Activated T-helper 17 cell treated with anti-CD3 and anti-CD28 coated beads, Interleukin-2, amount 50 U/mL, for 72 hours (primary cell): ENCODE data around the gene PRKACA. TPM values are rescaled to one million over a fixed set of nuclear protein-coding genes. Genes with fewer than 3 reads are reported as not detected.
A peak's percentile ranks its signal among the peaks of the same experiment; 100 is the strongest.

Experiments used
- ATAC-seq: fragments of 150-1000 bp; cut with Tn5 transposase; replicated peaks from 2 replicates; pipeline ENCODE4 v1.10.0; 2021; ENCODE audit warnings: mild to moderate bottlenecking, moderate library complexity
- H3K27ac Mint-ChIP-seq: one replicate; pipeline ENCODE4 v1.8.0; 2022; ENCODE audit warnings: mixed read lengths
- H3K27me3 Mint-ChIP-seq: one replicate; pipeline ENCODE4 v1.8.0; 2022; ENCODE audit warnings: mixed read lengths
- H3K36me3 Mint-ChIP-seq: one replicate; pipeline ENCODE4 v1.8.0; 2022; ENCODE audit warnings: low read depth, mild to moderate bottlenecking, mixed read lengths
- H3K4me1 Mint-ChIP-seq: one replicate; pipeline ENCODE4 v1.8.0; 2022; ENCODE audit warnings: mixed read lengths
- H3K4me3 Mint-ChIP-seq: one replicate; pipeline ENCODE4 v1.8.0; 2022; ENCODE audit warnings: mild to moderate bottlenecking, mixed read lengths
- H3K9me3 Mint-ChIP-seq: one replicate; pipeline ENCODE4 v1.8.0; 2022; ENCODE audit warnings: mixed read lengths
- total RNA-seq, 2 donors: library from RNA; stranded (reverse); gene quantifications; one replicate each; pipeline ENCODE4 v1.2.3, GENCODE V29; 2022

PRKACA gene
- total RNA-seq, 2 donors from 2014 or later = 43.1 to 69.5 TPM

- H3K9me3 Mint-ChIP-seq = no peaks in the 10 kb centered on the region
- H3K36me3 Mint-ChIP-seq = peaks cover 31% of the 10 kb centered on the region
- no peak overlapping the region for H3K27ac Mint-ChIP-seq
- H3K4me1 Mint-ChIP-seq = no peaks in the 10 kb centered on the region
- no peak overlapping the region for H3K4me3 Mint-ChIP-seq
- H3K27me3 Mint-ChIP-seq = no peaks in the 10 kb centered on the region
- no peak for ATAC-seq
Observed at GRCh38 chr19:14101003-14101545, 16.5 kb downstream of the PRKACA start.

GRCh38 chr19:14097532-14098151, 19.9 kb downstream of the PRKACA start:
- no peaks in the 10 kb centered on the region for H3K9me3 Mint-ChIP-seq
- no peak for ATAC-seq
- H3K4me3 Mint-ChIP-seq = no peak overlapping the region
- H3K4me1 Mint-ChIP-seq = peaks cover 4% of the 10 kb centered on the region
- H3K27ac Mint-ChIP-seq = no peak overlapping the region
- peaks cover 25% of the 10 kb centered on the region for H3K36me3 Mint-ChIP-seq
- no peaks in the 10 kb centered on the region for H3K27me3 Mint-ChIP-seq

- Mint-ChIP-seq H3K9me3 (no peaks in the 10 kb centered on the region), H3K4me1 (peaks cover 10% of the 10 kb centered on the region), H3K36me3 (peaks cover 27% of the 10 kb centered on the region), H3K27me3 (no peaks in the 10 kb centered on the region), H3K27ac (no peak overlapping the region), H3K4me3 (no peak overlapping the region)
- ATAC-seq = no peak
Observed at GRCh38 chr19:14096272-14096992, 21.1 kb downstream of the PRKACA start.

- no peaks in the 10 kb centered on the region for H3K9me3 Mint-ChIP-seq
- H3K4me1 Mint-ChIP-seq = peaks cover 11% of the 10 kb centered on the region
- no peak overlapping the region for H3K4me3 Mint-ChIP-seq
- no peaks in the 10 kb centered on the region for H3K27me3 Mint-ChIP-seq
- peaks cover 23% of the 10 kb centered on the region for H3K36me3 Mint-ChIP-seq
- no peak overlapping the region for H3K27ac Mint-ChIP-seq
- ATAC-seq = no peak
Observed at GRCh38 chr19:14094854-14095253, 22.7 kb downstream of the PRKACA start.

- no peaks in the 10 kb centered on the region for H3K9me3 Mint-ChIP-seq
- peaks cover 17% of the 10 kb centered on the region for H3K4me1 Mint-ChIP-seq
- no peaks in the 10 kb centered on the region for H3K27me3 Mint-ChIP-seq
- no peak overlapping the region for H3K27ac Mint-ChIP-seq
- H3K4me3 Mint-ChIP-seq = peak overlapping the region; percentile 27
- H3K36me3 Mint-ChIP-seq = peaks cover 35% of the 10 kb centered on the region
- no peak for ATAC-seq
Observed at GRCh38 chr19:14093117-14093823, 24.3 kb downstream of the PRKACA start.

GRCh38 chr19:14091813-14092462, 25.6 kb downstream of the PRKACA start:
- Mint-ChIP-seq H3K4me1 (peaks cover 17% of the 10 kb centered on the region), H3K4me3 (peak overlapping the region; percentile 91), H3K36me3 (peaks cover 35% of the 10 kb centered on the region), H3K9me3 (no peaks in the 10 kb centered on the region), H3K27ac (peak overlapping the region; percentile 93), H3K27me3 (no peaks in the 10 kb centered on the region)
- no peak for ATAC-seq

GRCh38 chr19:14091081-14091812, 26.3 kb downstream of the PRKACA start:
- peak; percentile 81 for ATAC-seq
- no peaks in the 10 kb centered on the region for H3K27me3 Mint-ChIP-seq
- peaks cover 36% of the 10 kb centered on the region for H3K36me3 Mint-ChIP-seq
- H3K9me3 Mint-ChIP-seq = no peaks in the 10 kb centered on the region
- peaks cover 17% of the 10 kb centered on the region for H3K4me1 Mint-ChIP-seq
- peak overlapping the region; percentile 93 for H3K27ac Mint-ChIP-seq
- peak overlapping the region; percentile 91 for H3K4me3 Mint-ChIP-seq

- Mint-ChIP-seq H3K36me3 (peaks cover 36% of the 10 kb centered on the region), H3K27ac (peak within 1 kb of the TSS; percentile 93), H3K4me1 (peaks cover 17% of the 10 kb centered on the region), H3K4me3 (peak within 1 kb of the TSS; percentile 91), H3K9me3 (no peaks in the 10 kb centered on the region), H3K27me3 (no peaks in the 10 kb centered on the region)
- ATAC-seq = peak; percentile 62
Observed at GRCh38 chr19:14090509-14091080, 27.0 kb downstream of the PRKACA start, which contains the start of gene SAMD1. SAMD1 (minus strand) TSS chr19:14090751.

GRCh38 chr19:14089662-14090508, 27.7 kb downstream of the PRKACA start:
- H3K9me3 Mint-ChIP-seq = no peaks in the 10 kb centered on the region
- peaks cover 20% of the 10 kb centered on the region for H3K4me1 Mint-ChIP-seq
- peak; percentile 24 for ATAC-seq
- H3K27ac Mint-ChIP-seq = peak overlapping the region; percentile 36
- no peaks in the 10 kb centered on the region for H3K27me3 Mint-ChIP-seq
- peak overlapping the region; percentile 59 for H3K4me3 Mint-ChIP-seq
- H3K36me3 Mint-ChIP-seq = peaks cover 36% of the 10 kb centered on the region

GRCh38 chr19:14089412-14089661, 28.2 kb downstream of the PRKACA start:
- no peak for ATAC-seq
- Mint-ChIP-seq H3K4me3 (peak overlapping the region; percentile 59), H3K4me1 (peaks cover 16% of the 10 kb centered on the region), H3K9me3 (no peaks in the 10 kb centered on the region), H3K27ac (peak overlapping the region; percentile 36), H3K36me3 (peaks cover 36% of the 10 kb centered on the region), H3K27me3 (no peaks in the 10 kb centered on the region)

- Mint-ChIP-seq H3K27me3 (no peaks in the 10 kb centered on the region), H3K27ac (peak overlapping the region; percentile 36), H3K4me3 (peak overlapping the region; percentile 59), H3K9me3 (no peaks in the 10 kb centered on the region), H3K36me3 (peaks cover 36% of the 10 kb centered on the region), H3K4me1 (peaks cover 16% of the 10 kb centered on the region)
- no peak for ATAC-seq
Observed at GRCh38 chr19:14088634-14089411, 28.7 kb downstream of the PRKACA start.

- Mint-ChIP-seq H3K9me3 (no peaks in the 10 kb centered on the region), H3K4me1 (peaks cover 9% of the 10 kb centered on the region), H3K27me3 (no peaks in the 10 kb centered on the region), H3K4me3 (no peak overlapping the region), H3K36me3 (peaks cover 36% of the 10 kb centered on the region), H3K27ac (no peak overlapping the region)
- no peak for ATAC-seq
Observed at GRCh38 chr19:14086098-14086497, 31.5 kb downstream of the PRKACA start.
